Activated B cell treated with CpG ODN at 0.5 μM for 24 hours (primary cell): Measurements from ENCODE around the gene TLX3. TPM values are rescaled to one million over a fixed set of nuclear protein-coding genes. Genes with fewer than 3 reads are reported as not detected.

Experiments used
- ATAC-seq: fragments of 200-7000 bp; cut with Tn5 transposase; one replicate; pipeline ENCODE4 v1.10.0; 2021; ENCODE audit warnings: low read depth, mild to moderate bottlenecking, moderate library complexity
- CTCF ChIA-PET: fragments of 350-600 bp; sonication (Branson Sonifier 250); formaldehyde crosslinking; loops from one replicate; lab custom pipeline; 2021; ENCODE audit warnings: antibody characterized with exemption; lab: Charles Lee
- POLR2A ChIA-PET: fragments of 350-600 bp; sonication (Branson Sonifier 250); formaldehyde crosslinking; loops from one replicate; lab custom pipeline; 2021; ENCODE audit warnings: antibody characterized with exemption; lab: Charles Lee
- DNase-seq: peaks from one replicate; pipeline ENCODE4 v3.0.0; 2022
- H3K27ac Mint-ChIP-seq: one replicate; pipeline ENCODE4 v1.8.0; 2020; ENCODE audit warnings: mixed read lengths
- H3K27me3 Mint-ChIP-seq: one replicate; pipeline ENCODE4 v1.8.0; 2021; ENCODE audit warnings: mixed read lengths
- H3K36me3 Mint-ChIP-seq: one replicate; pipeline ENCODE4 v1.8.0; 2021; ENCODE audit warnings: low read depth, mixed read lengths
- H3K4me1 Mint-ChIP-seq: one replicate; pipeline ENCODE4 v1.8.0; 2021; ENCODE audit warnings: mixed read lengths
- H3K4me3 Mint-ChIP-seq: one replicate; pipeline ENCODE4 v1.8.0; 2020; ENCODE audit warnings: mild to moderate bottlenecking, mixed read lengths
- H3K9me3 Mint-ChIP-seq: one replicate; pipeline ENCODE4 v1.8.0; 2020; ENCODE audit warnings: mixed read lengths
- intact Hi-C: fragments of 100-400 bp; cut with micrococcal nuclease; formaldehyde crosslinking; loops from one replicate; pipeline ENCODE4 v1.15.1; 2024
- total RNA-seq: library from RNA; stranded (reverse); gene quantifications from 2 replicates; pipeline ENCODE4 v1.2.3, GENCODE V29; 2022
- TF ChIP-seq, protein P1 (sequence below): fragments of 200-600 bp; IDR thresholded peaks from one replicate; pipeline ENCODE4 v1.8.0; 2022; ENCODE audit warnings: antibody characterized with exemption, mild to moderate bottlenecking

The TLX3 gene
- total RNA-seq, 1 donor from 2014 or later: not detected

DNA sequence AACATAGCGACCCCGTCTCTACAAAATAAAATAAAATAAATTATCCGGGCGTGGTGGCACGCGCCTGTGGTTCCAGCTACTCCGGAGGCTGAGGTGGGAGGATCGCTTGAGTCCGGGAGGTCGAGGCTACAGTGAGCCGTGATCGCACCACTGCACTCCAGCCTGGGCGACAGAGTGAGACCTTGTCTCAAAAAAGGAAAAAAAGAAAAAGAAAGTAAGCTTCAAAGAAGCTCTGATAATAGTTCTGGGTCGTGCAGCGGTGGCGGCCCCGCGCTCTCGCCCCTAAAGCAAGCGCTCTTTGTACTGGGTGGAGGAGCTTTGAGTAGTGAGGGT lies 6.8 kb downstream of the TLX3 start:
- peaks cover 62% of the 10 kb centered on the region for H3K27me3 Mint-ChIP-seq
- CTCF ChIA-PET: no interaction called here
- H3K36me3 Mint-ChIP-seq: no peaks in the 10 kb centered on the region
- no peaks in the 10 kb centered on the region for H3K9me3 Mint-ChIP-seq
- peaks cover 17% of the 10 kb centered on the region for H3K4me1 Mint-ChIP-seq
- TF ChIP-seq, protein P1, sequence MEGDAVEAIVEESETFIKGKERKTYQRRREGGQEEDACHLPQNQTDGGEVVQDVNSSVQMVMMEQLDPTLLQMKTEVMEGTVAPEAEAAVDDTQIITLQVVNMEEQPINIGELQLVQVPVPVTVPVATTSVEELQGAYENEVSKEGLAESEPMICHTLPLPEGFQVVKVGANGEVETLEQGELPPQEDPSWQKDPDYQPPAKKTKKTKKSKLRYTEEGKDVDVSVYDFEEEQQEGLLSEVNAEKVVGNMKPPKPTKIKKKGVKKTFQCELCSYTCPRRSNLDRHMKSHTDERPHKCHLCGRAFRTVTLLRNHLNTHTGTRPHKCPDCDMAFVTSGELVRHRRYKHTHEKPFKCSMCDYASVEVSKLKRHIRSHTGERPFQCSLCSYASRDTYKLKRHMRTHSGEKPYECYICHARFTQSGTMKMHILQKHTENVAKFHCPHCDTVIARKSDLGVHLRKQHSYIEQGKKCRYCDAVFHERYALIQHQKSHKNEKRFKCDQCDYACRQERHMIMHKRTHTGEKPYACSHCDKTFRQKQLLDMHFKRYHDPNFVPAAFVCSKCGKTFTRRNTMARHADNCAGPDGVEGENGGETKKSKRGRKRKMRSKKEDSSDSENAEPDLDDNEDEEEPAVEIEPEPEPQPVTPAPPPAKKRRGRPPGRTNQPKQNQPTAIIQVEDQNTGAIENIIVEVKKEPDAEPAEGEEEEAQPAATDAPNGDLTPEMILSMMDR: no peak
- no peak overlapping the region for H3K27ac Mint-ChIP-seq
- DNase-seq: no peak
- intact Hi-C loops: no loop called here
- POLR2A ChIA-PET: no interaction called here
- ATAC-seq: no peak
- H3K4me3 Mint-ChIP-seq: no peak overlapping the region

DNA sequence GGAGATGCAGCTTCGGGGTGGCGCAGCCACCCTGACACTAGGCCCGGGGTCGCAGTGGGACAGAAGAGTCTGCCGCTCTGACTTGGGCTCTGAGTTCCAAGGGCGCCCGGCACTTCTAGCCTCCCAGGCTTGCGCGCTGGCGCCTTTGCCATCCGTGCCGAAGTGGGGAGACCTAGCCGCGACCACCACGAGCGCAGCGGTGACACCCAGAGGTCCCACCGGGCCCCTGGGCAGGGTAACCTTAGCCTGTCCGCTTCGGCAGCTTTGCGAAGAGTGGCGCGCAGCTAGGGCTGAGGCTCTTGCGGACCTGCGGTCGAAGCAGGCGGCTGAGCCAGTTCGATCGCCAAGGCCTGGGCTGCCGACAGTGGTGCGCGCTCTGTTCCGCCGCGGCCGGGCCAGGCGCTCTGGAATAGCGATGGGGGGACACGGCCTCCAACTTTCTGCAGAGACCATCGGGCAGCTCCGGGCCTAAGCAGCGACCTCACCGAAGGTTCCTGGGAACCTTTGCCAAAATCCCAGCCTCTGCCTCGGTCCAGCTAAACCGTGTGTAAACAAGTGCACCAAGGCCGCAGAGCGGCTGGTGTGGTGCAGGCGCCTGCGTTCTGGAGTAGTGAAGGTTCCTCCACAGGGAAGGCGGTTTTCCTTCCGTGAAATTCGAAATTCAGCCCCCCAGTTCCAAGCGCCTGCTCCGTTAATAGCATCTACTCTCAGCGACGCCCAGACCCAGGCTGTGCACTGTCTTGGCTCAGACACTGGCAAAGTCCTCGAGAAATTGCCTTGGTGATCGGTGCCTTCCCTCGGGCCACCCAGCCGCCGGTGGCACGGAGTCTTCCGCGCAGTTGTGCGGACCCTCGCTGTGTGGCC lies 7.4 kb downstream of the TLX3 start:
- Mint-ChIP-seq H3K27ac (no peak overlapping the region), H3K4me3 (no peak overlapping the region), H3K9me3 (no peaks in the 10 kb centered on the region), H3K36me3 (no peaks in the 10 kb centered on the region), H3K27me3 (peaks cover 67% of the 10 kb centered on the region), H3K4me1 (peaks cover 17% of the 10 kb centered on the region)
- no peak for ATAC-seq
- DNase-seq: no peak
- TF ChIP-seq, protein P1: no peak
- CTCF ChIA-PET: no interaction called here
- intact Hi-C loops: no loop called here
- POLR2A ChIA-PET: no interaction called here

DNA sequence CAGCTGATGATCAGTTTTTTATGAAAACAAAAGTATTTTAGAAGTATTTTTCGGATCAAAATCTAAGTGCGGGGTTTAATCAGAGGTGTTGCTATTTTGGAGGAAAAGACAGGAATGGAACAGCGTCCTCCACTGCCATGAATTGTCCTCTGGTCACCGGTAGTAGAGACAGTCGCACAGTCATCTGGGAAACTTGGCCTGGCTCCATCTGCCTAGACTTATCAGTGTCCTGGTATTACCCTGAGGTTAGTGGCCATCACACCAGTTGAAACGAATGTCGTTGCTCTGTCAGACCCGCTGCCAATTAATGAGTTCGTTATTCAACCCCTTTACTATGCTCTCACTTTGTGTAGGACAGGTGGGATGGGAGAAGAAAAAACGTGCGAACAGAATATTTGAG lies 8.2 kb downstream of the TLX3 start:
- intact Hi-C loops: no loop called here
- no peaks in the 10 kb centered on the region for H3K36me3 Mint-ChIP-seq
- DNase-seq (no peak), ATAC-seq (no peak)
- ChIA-PET POLR2A (no interaction called here), CTCF (no interaction called here)
- peaks cover 69% of the 10 kb centered on the region for H3K27me3 Mint-ChIP-seq
- TF ChIP-seq, protein P1: no peak
- H3K4me1 Mint-ChIP-seq: peaks cover 17% of the 10 kb centered on the region
- no peaks in the 10 kb centered on the region for H3K9me3 Mint-ChIP-seq
- no peak overlapping the region for H3K27ac Mint-ChIP-seq
- no peak overlapping the region for H3K4me3 Mint-ChIP-seq

DNA sequence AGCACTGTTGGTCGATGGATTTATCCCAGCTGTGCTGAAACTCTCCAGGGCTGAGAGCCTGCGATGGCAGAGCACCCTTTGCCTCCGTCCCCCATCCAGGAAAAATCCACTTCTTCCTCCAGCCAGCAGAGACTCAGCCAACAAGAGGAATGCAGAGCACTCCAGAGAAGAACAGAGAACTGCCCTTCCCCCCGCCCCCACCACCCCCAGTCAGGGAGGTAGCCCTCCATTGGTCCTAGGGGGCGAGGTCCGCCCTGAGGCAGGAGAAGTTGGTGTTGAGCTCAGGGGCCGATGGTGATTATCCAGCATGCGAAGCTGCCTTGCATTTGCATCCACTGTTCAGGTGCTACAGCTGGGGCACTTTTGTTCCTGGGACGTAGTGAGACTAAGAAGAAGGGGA lies 9.0 kb downstream of the TLX3 start:
- intact Hi-C loops: no loop called here
- ATAC-seq: no peak
- POLR2A ChIA-PET: no interaction called here

GRCh38 chr5:171321447-171321846 lies 12.4 kb downstream of the TLX3 start:
- TF ChIP-seq, protein P1: no peak
- Mint-ChIP-seq H3K4me1 (no peaks in the 10 kb centered on the region), H3K36me3 (no peaks in the 10 kb centered on the region)

More for the DNA sequence above, 9.0 kb downstream of the TLX3 start:
- no peak overlapping the region for H3K4me3 Mint-ChIP-seq
- no peaks in the 10 kb centered on the region for H3K9me3 Mint-ChIP-seq
- DNase-seq: no peak
- TF ChIP-seq, protein P1: no peak
- CTCF ChIA-PET: no interaction called here
- no peak overlapping the region for H3K27ac Mint-ChIP-seq
- H3K4me1 Mint-ChIP-seq: peaks cover 10% of the 10 kb centered on the region
- H3K36me3 Mint-ChIP-seq: no peaks in the 10 kb centered on the region
- peaks cover 68% of the 10 kb centered on the region for H3K27me3 Mint-ChIP-seq

More at GRCh38 chr5:171321447-171321846, 12.4 kb downstream of the TLX3 start:
- Mint-ChIP-seq H3K9me3 (no peaks in the 10 kb centered on the region), H3K27ac (no peak overlapping the region), H3K4me3 (no peak overlapping the region), H3K27me3 (peaks cover 66% of the 10 kb centered on the region)
- POLR2A ChIA-PET: no interaction called here
- CTCF ChIA-PET: no interaction called here
- no peak for DNase-seq
- intact Hi-C loops: no loop called here
- no peak for ATAC-seq
